SU-DHL-6 (cell line): ENCODE data around the gene SERPINI1.

ENCODE experiments used
- H2AFZ ChIP-seq: fragments of 200-600 bp; sonication (generic); 2 replicates; pipeline ENCODE4 v1.6.1; 2014; ENCODE audit warnings: low read depth, mild to moderate bottlenecking, moderate library complexity, mixed read lengths, antibody characterized with exemption, low read length; ENCODE audit not compliant: severe bottlenecking
- H3F3A ChIP-seq: fragments of 200-600 bp; shearing (Covaris generic); 2 replicates; pipeline ENCODE4 v1.6.0; 2016; ENCODE audit warnings: antibody characterized with exemption, mild to moderate bottlenecking; ENCODE audit not compliant: insufficient read depth
- H3K27ac ChIP-seq: fragments of 200-600 bp; sonication (generic); 2 replicates; pipeline ENCODE4 v1.5.1; 2016; ENCODE audit warnings: low read depth, mild to moderate bottlenecking, low read length, moderate library complexity, mixed read lengths
- H3K27me3 ChIP-seq: fragments of 200-600 bp; sonication (generic), shearing (Covaris generic); 2 replicates; pipeline ENCODE4 v1.6.0; 2014; ENCODE audit warnings: mild to moderate bottlenecking, low read length
- H3K36me3 ChIP-seq: fragments of 200-600 bp; sonication (generic); 2 replicates; pipeline ENCODE4 v1.6.1; 2014; ENCODE audit warnings: mild to moderate bottlenecking, low read length, mixed read lengths
- H3K4me2 ChIP-seq: fragments of 300-600, 200-600 bp; shearing (Covaris generic), sonication (generic); 2 replicates; pipeline ENCODE4 v1.6.0; 2014; ENCODE audit warnings: low read length, low read depth, mild to moderate bottlenecking; ENCODE audit not compliant: poor library complexity, severe bottlenecking
- H3K4me3 ChIP-seq: fragments of 200-600 bp; sonication (generic); 2 replicates; pipeline ENCODE4 v1.5.1; 2014; ENCODE audit warnings: antibody characterized with exemption, low read length, mild to moderate bottlenecking, mixed read lengths; ENCODE audit not compliant: insufficient read depth, poor library complexity, severe bottlenecking
- H3K79me2 ChIP-seq: fragments of 200-600 bp; sonication (generic); 2 replicates; pipeline ENCODE4 v1.6.1; 2014; ENCODE audit warnings: mild to moderate bottlenecking, low read length, moderate library complexity; ENCODE audit not compliant: insufficient read depth
- H3K9ac ChIP-seq: fragments of 200-600 bp; sonication (generic); 2 replicates; pipeline ENCODE4 v1.7.0; 2014; ENCODE audit warnings: mild to moderate bottlenecking, low read length
- H3K9me2 ChIP-seq: fragments of 200-600 bp; sonication (generic); replicated peaks from 2 replicates; pipeline ENCODE4 v1.6.1; 2014; ENCODE audit warnings: low read length; ENCODE audit not compliant: insufficient read depth
- H3K9me3 ChIP-seq: fragments of 200-600 bp; sonication (generic); 2 replicates; pipeline ENCODE4 v1.6.1; 2014; ENCODE audit warnings: low read length, mixed read lengths; ENCODE audit not compliant: insufficient read depth
- H4K20me1 ChIP-seq: fragments of 200-600 bp; sonication (generic); 2 replicates; pipeline ENCODE4 v1.6.1; 2014; ENCODE audit warnings: low read depth, mild to moderate bottlenecking, antibody characterized with exemption, low read length, moderate library complexity, mixed read lengths
- EZH2phosphoT487 ChIP-seq: fragments of 200-600 bp; sonication (generic), shearing (Covaris generic); conservative IDR thresholded peaks from 2 replicates; pipeline ENCODE4 v1.6.1; 2018; ENCODE audit warnings: mild to moderate bottlenecking, antibody characterized with exemption, low read length, moderate library complexity, mixed read lengths
- TF ChIP-seq, protein P1 (sequence below): fragments of 200-600 bp; sonication (generic); IDR thresholded peaks from one replicate; pipeline ENCODE4 v1.5.1; 2017; ENCODE audit warnings: antibody characterized with exemption, mild to moderate bottlenecking, low read length, moderate library complexity; ENCODE audit not compliant: insufficient read depth, poor library complexity, severe bottlenecking

SERPINI1 gene

DNA sequence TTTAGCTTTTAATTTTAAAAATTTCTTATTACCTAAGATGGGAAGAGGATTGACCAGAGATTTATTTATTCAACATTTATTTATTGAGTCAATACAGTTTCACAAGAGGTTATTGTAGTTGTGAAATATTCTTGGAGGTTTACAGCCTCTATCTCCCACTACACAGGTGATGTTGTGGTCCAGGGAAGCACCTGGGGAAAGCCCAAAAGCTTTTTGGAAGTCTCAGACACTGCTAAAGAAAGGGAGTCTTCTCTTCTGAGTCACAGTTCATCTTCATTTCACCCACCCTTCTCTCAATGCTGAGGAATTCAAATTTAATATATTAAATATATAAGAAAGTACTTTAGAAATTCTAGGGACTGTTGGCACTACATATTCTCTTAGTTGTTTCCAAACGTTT is 41.8 kb downstream of the SERPINI1 start:
- Histone ChIP-seq H3K9me3 (peaks cover 21% of the 10 kb centered on the region; the same call in 1 of the 2 replicates), H3K27ac (no peak overlapping the region)
- no peak for TF ChIP-seq EZH2phosphoT487
- TF ChIP-seq, protein P1, sequence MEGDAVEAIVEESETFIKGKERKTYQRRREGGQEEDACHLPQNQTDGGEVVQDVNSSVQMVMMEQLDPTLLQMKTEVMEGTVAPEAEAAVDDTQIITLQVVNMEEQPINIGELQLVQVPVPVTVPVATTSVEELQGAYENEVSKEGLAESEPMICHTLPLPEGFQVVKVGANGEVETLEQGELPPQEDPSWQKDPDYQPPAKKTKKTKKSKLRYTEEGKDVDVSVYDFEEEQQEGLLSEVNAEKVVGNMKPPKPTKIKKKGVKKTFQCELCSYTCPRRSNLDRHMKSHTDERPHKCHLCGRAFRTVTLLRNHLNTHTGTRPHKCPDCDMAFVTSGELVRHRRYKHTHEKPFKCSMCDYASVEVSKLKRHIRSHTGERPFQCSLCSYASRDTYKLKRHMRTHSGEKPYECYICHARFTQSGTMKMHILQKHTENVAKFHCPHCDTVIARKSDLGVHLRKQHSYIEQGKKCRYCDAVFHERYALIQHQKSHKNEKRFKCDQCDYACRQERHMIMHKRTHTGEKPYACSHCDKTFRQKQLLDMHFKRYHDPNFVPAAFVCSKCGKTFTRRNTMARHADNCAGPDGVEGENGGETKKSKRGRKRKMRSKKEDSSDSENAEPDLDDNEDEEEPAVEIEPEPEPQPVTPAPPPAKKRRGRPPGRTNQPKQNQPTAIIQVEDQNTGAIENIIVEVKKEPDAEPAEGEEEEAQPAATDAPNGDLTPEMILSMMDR = no peak

GRCh38 chr3:167780214-167780883 is 44.8 kb downstream of the SERPINI1 start:
- TF ChIP-seq EZH2phosphoT487 = no peak
- TF ChIP-seq, protein P1 = no peak
- peaks cover 11% of the 10 kb centered on the region for H3K36me3 ChIP-seq

More for the DNA sequence above, 41.8 kb downstream of the SERPINI1 start:
- H3K4me2 ChIP-seq = no peak overlapping the region
- H3F3A ChIP-seq = peaks cover 22% of the 10 kb centered on the region
- no peaks in the 10 kb centered on the region for H3K9me2 ChIP-seq
- H3K79me2 ChIP-seq = no peaks in the 10 kb centered on the region
- H2AFZ ChIP-seq = no peak overlapping the region
- H4K20me1 ChIP-seq = no peaks in the 10 kb centered on the region
- H3K27me3 ChIP-seq = no peaks in the 10 kb centered on the region
- no peak overlapping the region for H3K9ac ChIP-seq
- peaks cover 11% of the 10 kb centered on the region for H3K36me3 ChIP-seq
- H3K4me3 ChIP-seq = no peak overlapping the region

DNA sequence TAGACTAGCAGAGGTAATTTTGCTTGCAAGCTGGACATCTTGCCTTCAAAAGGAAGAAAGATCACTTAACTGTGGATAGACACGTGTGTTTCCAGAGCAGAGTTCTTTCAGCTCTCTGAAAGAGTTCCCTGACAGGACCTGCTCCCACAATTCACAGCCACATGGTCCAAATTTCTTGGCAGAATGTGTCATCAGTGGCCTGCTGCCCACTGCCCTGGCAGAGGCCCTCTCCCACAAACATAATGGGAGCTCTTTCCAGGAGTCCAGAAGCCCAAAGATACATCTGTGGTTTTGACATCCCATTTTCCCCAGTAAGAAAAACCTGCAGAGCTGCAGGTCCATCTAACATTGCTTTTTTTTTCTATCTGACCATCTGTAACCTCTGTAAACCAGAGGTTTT is 48.3 kb downstream of the SERPINI1 start:
- Histone ChIP-seq H3F3A (no peaks in the 10 kb centered on the region), H3K4me2 (no peak overlapping the region), H2AFZ (no peak overlapping the region), H3K9ac (no peak overlapping the region), H3K36me3 (no peaks in the 10 kb centered on the region), H3K79me2 (no peaks in the 10 kb centered on the region), H3K4me3 (no peak overlapping the region), H3K27ac (no peak overlapping the region), H3K9me2 (no peaks in the 10 kb centered on the region), H3K27me3 (no peaks in the 10 kb centered on the region), H3K9me3 (peaks cover 1% of the 10 kb centered on the region; the same call in 1 of the 2 replicates), H4K20me1 (no peaks in the 10 kb centered on the region)
- no peak for TF ChIP-seq EZH2phosphoT487
- TF ChIP-seq, protein P1 = no peak

More at GRCh38 chr3:167780214-167780883, 44.8 kb downstream of the SERPINI1 start:
- H3K27ac ChIP-seq = no peak overlapping the region
- no peaks in the 10 kb centered on the region; the same call in 1 of the 2 replicates for H3F3A ChIP-seq
- H3K79me2 ChIP-seq = no peaks in the 10 kb centered on the region
- no peak overlapping the region for H3K9ac ChIP-seq
- H3K27me3 ChIP-seq = no peaks in the 10 kb centered on the region
- H2AFZ ChIP-seq = no peak overlapping the region
- no peaks in the 10 kb centered on the region for H4K20me1 ChIP-seq
- no peak overlapping the region for H3K4me2 ChIP-seq
- H3K9me2 ChIP-seq = no peaks in the 10 kb centered on the region
- H3K9me3 ChIP-seq = peaks cover 21% of the 10 kb centered on the region; the same call in 1 of the 2 replicates
- no peak overlapping the region for H3K4me3 ChIP-seq
